Renal cortex interstitium (tissue), 11 donors: ENCODE measurements around the gene TREML1. TPM values are rescaled to one million over a fixed set of nuclear protein-coding genes. Genes with fewer than 3 reads are reported as not detected.
"Not testable (repeated sequence)": the region's sequence is repeated elsewhere in the genome, so short reads cannot be mapped to it uniquely, and the experiment has no call there.

Experiments
- DNase-seq, 11 donors: peaks; one replicate each; pipeline ENCODE4 v3.0.0-alpha.2; 2013; ENCODE audit warnings: low read depth in 9 of 11, low spot score in 4 of 11; ENCODE audit errors: extremely low read depth in 1 of 11
- polyA plus RNA-seq, 3 donors: library from polyadenylated mRNA; unstranded; fragments of 120-200 nt; gene quantifications; one replicate each; pipeline ENCODE4 v1.2.1, GENCODE V29; 2013; ENCODE audit not compliant: insufficient read length in 3 of 3

Gene TREML1
- polyA plus RNA-seq, 3 donors = 0.45 to 1.2 (median 1.2) TPM

DNA sequence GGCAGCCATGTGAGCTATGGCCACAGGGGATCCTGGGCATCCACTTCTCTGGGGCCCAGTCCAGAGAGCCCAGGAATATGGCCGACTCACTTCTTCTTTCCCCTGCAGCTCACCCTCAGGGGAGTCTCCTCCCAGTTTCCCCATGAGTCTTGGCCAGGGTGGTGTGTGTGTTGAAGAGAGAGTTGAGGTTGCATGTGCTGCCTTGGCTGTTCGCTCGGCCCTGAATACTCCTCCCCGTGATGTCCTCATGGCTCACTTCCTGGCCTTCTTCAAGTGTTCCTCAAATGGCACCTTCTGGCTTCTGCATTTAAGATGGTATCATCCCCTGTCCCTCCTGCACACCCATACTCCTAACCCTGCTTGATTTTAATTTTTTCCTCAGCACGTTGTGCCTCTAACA is 3.2 kb upstream of the TREML1 start:
- DNase-seq = no peak

- no peak for DNase-seq
Measured at GRCh38 chr6:41156771-41157170, 2.6 kb upstream of the TREML1 start.

DNA sequence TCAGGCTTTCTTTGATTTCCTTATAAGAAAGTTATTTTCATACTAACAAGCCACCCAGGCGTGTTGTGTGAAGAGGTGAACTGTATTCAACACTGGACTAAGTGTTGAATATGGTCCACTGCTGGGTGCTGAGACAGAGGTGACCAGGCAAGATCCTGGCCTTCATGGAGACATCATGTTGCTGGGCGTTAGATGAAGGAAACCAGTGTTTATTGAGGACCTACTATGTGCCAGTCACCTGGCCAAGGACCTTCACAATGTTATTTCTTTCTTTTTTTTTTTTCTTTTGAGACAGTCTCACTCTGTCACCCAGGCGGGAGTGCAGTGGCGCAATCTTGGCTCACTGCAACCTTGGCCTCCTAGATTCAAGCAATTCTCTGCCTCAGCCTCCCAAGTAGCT is 1.9 kb upstream of the TREML1 start:
- DNase-seq = no peak

GRCh38 chr6:41155132-41155805 is 1.1 kb upstream of the TREML1 start:
- DNase-seq = no peak

GRCh38 chr6:41153451-41153850 is 696 bp downstream of the TREML1 start:
- DNase-seq = no peak

GRCh38 chr6:41150671-41151070 is 3.5 kb downstream of the TREML1 start:
- DNase-seq = no peak

DNA sequence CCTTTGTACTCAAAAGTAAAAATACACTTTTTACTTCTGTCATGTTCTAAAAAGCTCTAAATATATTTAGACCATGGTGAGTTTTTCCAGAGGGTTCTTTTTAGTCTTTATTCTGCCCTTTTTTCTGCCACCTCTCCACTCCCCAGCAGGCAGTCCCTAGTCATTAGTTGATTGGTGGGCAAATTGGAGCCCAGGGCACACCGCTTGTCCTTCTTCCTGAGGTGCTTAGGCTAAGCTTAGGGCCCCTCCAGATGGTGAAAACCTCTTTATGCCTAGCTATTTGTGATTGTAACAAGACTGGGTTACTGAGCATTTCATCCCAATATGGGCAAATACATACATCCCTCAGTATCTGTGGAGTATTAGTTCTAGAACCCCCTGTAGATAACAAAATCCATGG is 6.2 kb downstream of the TREML1 start:
- no peak for DNase-seq

DNA sequence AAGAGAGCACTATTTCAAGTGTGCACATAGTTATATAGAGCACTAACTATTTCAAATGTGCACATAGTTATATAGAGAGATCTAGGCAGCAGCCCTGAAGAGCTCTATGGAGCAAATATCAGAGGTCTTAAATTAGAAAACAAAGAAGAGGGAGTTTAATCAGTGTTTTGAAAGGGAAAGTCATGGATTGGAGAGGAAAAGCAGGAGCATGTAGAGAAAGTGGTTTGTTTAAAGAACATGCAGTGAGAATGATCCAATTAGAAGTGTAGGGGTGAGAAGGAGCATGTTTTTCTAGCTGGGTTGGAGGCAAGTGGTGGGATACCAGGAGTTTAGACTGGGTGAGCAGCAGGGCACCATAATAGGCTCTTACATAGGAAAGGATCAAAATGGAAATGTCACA is 17.2 kb downstream of the TREML1 start:
- DNase-seq = no peak

GRCh38 chr6:41135062-41135832 is 18.9 kb downstream of the TREML1 start:
- no peak for DNase-seq

GRCh38 chr6:41132254-41132653 is 21.9 kb downstream of the TREML1 start:
- DNase-seq = no peak

DNA sequence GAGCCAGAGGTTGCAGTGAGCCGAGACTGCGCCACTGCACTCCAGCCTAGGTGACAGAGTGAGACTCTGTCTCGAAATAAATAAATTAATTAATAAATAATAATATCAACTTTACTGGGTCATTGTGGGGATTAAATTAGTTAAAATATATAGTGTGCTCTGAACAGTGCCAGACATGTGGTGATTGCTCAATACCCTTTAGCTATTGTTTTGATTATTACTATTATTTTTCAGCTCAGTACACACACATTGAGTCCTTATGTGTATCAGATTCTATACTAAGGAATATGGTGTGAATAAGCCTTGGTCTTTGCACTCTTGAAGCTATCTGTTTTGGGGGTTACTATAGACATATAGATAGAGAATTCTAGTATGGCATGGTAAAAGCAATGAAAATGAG is 28.9 kb downstream of the TREML1 start:
- DNase-seq = no peak

DNA sequence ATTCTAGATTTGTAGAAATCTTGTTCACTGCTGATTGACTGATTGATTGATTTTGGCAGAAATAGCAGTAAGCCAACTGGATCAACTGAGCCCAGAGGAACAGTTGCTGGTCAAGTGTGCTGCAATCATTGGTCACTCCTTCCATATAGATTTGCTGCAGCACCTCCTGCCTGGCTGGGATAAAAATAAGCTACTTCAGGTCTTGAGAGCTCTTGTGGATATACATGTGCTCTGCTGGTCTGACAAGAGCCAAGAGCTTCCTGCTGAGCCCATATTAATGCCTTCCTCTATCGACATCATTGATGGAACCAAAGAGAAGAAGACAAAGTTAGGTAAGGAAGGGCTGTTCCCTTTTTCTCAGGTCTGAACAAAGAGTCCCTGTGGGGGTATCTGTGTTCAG is 31.2 kb downstream of the TREML1 start:
- DNase-seq = no peak

DNA sequence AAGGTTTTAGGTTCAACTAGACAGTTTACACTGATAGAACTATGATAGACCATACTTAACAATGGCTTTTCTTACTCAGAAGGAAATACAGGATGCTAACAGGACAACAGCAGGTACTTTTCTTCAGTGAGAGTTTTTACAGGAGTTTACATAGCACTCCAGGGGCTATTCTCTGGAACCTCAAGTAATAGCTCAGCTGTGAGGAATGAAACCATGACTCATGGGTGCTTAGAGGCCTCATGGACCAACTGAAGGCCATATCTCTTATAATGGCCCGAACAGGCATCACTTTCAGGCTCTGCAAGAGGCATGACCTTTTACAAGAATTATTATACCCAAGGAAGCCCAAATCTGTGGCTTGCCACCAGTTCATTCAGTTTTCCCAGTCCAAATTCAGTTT is 31.8 kb downstream of the TREML1 start:
- DNase-seq = no peak

DNA sequence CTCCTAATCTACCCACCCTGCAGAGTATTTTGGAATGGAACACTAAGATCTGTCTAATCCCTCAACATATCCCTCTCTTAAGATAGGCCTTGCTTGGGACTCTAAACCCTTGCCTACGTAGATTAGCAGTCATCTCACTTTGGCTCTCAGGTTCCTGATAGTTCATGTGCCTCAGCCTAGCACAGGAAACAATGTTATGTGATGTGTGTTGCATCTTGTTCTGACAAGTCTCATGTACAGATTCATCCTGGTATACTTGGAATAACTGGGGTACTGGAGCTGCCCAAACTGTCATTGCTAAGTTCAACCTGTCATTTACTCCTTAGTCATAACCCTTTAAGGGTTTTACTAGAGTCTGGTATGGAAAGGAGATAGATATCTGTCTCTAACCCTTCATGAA is 34.1 kb downstream of the TREML1 start:
- DNase-seq = no peak

DNA sequence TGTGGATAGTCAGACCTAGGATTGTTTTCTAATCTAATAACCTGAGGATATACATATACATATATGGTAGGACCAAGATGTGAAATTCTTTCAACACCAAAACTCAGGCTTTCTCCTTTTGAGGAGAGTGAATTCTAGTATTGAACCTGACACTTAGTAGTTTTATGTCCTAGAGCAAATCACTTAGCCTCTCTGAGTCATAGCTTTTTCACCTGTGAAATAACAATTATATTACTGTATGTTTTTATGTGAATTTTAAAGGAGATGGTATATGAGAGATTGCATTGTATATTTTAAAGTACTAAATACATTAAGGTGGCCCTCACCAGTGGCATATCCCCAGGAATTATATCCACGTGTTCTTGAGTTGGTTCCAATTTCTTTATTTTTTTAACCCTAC is 34.6 kb downstream of the TREML1 start:
- DNase-seq = no peak

DNA sequence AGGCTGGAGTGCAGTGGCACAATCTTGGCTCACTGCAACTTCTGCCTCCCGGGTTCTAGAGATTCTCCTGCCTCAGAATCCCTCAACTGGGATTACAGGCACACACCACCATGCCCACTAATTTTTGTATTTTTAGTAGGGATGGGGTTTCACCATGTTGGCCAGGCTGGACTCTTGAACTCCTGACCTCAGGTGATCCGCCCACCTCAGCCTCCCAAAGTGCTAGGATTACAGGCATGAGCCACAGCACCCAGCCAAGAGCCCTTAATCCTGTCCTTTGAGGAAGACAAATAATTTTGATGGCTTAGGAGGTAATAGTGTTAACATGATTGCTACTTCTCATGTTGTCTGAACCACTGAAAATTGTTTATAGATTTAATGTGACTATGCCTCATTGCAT is 39.1 kb downstream of the TREML1 start:
- not testable (repeated sequence) for DNase-seq

- no peak for DNase-seq
Measured at GRCh38 chr6:41111017-41111416, 43.1 kb downstream of the TREML1 start.

DNA sequence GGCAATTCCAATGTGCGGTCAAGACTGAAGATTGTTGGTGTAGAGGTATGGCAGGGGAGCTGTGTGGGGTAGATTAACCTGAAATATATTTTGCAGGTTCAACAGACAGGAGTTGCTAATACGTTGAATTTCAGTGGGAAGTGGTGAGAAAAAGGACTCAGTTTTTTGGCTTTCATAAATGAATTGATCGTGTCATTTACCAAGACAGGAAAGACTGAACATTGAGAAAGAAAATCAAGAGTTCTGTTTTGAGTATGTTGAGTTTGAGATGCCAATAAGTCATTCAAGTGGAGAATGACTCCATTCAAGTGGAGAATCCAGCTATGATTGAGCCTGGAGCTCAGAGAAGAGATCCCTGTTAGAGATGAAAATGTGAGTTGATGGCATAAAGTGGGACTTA is 50.3 kb downstream of the TREML1 start:
- DNase-seq = no peak

GRCh38 chr6:41100871-41101287 is 53.3 kb downstream of the TREML1 start:
- DNase-seq = no peak
